ENCODE data around the gene NDUFA8. TPM values are rescaled to one million over a fixed set of nuclear protein-coding genes. Genes with fewer than 3 reads are reported as not detected.

Gene NDUFA8
- total and polyA plus RNA-seq, 9 of the 15 experiments (the other 6 are each of a cell fraction or from before 2014, with no cell fraction given) = 105 to 212 (median 133) TPM

DNA sequence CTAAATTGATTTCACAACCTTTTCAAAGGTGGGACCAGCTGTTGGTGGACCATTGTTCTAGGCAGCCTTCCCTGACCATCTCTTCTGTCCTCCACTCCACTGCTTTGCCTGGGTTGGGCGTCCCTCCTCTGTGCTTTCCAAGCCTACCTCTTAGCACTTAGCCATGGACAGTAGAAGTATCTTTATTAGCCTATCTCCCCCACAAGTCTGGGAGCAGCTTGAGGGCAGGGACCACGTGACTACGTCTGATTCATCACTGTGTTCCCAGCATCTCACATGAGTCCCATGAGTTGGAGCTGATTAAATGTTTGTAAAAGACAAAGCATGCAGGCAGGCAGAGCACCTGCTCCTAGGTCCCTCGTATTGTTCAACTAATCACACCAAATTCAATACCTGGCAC lies 21.1 kb upstream of the NDUFA8 start (continued):
- TF ChIP-seq DEAF1 (CRISPR knock-in tag; IDR thresholded peaks at IDR 0.05) (no peak), RAD51 (IDR thresholded peaks at IDR 0.05; ENCODE audit: borderline replicate concordance, low read depth) (peak; percentile 97), KHSRP (IDR thresholded peaks at IDR 0.05) (no peak), NFE2 (IDR thresholded peaks at IDR 0.05; ENCODE audit: low read depth) (no peak), KDM1A (IDR thresholded peaks at IDR 0.05) (peak in 1 of 2 experiments; percentile 24; a peak in 1 of 4 replicates), SETDB1 (IDR thresholded peaks at IDR 0.05; ENCODE audit: low read length) (no peak), ATF4 (CRISPR knock-in tag; IDR thresholded peaks at IDR 0.05) (no peak), NR2C1 (IDR thresholded peaks at IDR 0.05) (0 out of 2 replicates have a peak, but pooled peaks have one; percentile 14), NR2C1 (tag; IDR thresholded peaks at IDR 0.05) (no peak), HDAC3 (IDR thresholded peaks at IDR 0.05; ENCODE audit: borderline replicate concordance, partially characterized antibody) (no peak), PBX2 (CRISPR knock-in tag; IDR thresholded peaks at IDR 0.05; ENCODE audit: low read depth) (no peak), PBX2 (tag; conservative IDR thresholded peaks at IDR 0.05; ENCODE audit: low read depth) (no peak), ZNF696 (CRISPR knock-in tag; conservative IDR thresholded peaks at IDR 0.05) (no peak), TAF1 (IDR thresholded peaks at IDR 0.05; ENCODE audit: control insufficient read depth, extremely low read depth, insufficient read depth, low read length, severe bottlenecking) (no peak), GATA2 (CRISPR knock-in tag; IDR thresholded peaks at IDR 0.05) (no peak), ZNF589 (CRISPR knock-in tag; IDR thresholded peaks at IDR 0.05; ENCODE audit: low read depth) (no peak), SMAD1 (IDR thresholded peaks at IDR 0.05; ENCODE audit: low read depth, low read length, partially characterized antibody) (no peak)
- TF ChIP-seq, protein P1, sequence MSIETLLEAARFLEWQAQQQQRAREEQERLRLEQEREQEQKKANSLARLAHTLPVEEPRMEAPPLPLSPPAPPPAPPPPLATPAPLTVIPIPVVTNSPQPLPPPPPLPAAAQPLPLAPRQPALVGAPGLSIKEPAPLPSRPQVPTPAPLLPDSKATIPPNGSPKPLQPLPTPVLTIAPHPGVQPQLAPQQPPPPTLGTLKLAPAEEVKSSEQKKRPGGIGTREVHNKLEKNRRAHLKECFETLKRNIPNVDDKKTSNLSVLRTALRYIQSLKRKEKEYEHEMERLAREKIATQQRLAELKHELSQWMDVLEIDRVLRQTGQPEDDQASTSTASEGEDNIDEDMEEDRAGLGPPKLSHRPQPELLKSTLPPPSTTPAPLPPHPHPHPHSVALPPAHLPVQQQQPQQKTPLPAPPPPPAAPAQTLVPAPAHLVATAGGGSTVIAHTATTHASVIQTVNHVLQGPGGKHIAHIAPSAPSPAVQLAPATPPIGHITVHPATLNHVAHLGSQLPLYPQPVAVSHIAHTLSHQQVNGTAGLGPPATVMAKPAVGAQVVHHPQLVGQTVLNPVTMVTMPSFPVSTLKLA (conservative IDR thresholded peaks at IDR 0.05) = peak in 1 of 2 experiments; percentile 43; a peak in 1 of 4 replicates
- TF ChIP-seq, protein P2, sequence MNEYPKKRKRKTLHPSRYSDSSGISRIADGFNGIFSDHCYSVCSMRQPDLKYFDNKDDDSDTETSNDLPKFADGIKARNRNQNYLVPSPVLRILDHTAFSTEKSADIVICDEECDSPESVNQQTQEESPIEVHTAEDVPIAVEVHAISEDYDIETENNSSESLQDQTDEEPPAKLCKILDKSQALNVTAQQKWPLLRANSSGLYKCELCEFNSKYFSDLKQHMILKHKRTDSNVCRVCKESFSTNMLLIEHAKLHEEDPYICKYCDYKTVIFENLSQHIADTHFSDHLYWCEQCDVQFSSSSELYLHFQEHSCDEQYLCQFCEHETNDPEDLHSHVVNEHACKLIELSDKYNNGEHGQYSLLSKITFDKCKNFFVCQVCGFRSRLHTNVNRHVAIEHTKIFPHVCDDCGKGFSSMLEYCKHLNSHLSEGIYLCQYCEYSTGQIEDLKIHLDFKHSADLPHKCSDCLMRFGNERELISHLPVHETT (CRISPR knock-in tag; conservative IDR thresholded peaks at IDR 0.05 in 1 of 2, IDR thresholded peaks at IDR 0.05 in 1 of 2) = no peak
- TF ChIP-seq, protein P3, sequence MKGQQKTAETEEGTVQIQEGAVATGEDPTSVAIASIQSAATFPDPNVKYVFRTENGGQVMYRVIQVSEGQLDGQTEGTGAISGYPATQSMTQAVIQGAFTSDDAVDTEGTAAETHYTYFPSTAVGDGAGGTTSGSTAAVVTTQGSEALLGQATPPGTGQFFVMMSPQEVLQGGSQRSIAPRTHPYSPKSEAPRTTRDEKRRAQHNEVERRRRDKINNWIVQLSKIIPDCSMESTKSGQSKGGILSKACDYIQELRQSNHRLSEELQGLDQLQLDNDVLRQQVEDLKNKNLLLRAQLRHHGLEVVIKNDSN (CRISPR knock-in tag; IDR thresholded peaks at IDR 0.05) = peak; percentile 93

Measured in K562 (cell line).